ENCODE measurements around the gene RIOX2. TPM values are rescaled to one million over a fixed set of nuclear protein-coding genes. Genes with fewer than 3 reads are reported as not detected.

Gene RIOX2
- polyA plus RNA-seq, 1 donor (not counting 4 experiments of a cell fraction or from before 2014, with no cell fraction given): 45.2 TPM

DNA sequence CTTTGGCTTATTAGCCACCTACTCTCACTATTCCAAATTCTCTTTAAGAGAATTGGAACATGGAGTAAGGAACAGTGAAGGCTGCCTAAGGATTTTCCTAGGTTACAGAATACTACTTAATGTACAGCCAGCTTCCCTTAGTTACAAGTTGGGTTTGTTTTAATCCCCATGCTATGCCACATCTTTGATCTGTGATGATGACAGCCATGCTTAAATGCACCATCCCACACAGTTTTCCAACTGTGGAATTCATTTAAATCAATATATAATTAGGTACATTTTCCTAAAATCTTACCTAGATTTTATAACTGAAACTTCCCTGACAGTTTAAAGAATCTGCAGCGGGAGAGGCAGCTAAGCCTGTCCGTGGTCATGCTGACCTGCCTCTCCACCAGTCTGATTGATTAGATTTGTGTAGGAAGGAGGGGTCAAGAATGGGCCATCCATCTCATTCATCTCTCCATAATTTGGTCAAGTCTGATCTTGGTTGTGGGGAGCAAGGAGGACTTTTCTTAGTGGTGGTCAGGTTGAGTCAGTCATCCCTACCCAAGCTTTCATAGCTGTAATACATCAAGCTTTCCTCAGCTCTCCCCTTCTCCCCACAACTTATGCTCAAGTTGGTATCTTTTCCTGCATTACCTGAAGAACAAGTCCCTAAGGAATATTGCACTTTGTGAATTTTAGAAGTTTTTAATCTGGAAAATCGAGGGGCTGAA is 37.1 kb downstream of the RIOX2 start:
- Histone ChIP-seq H3K36me3 (ENCODE audit: control insufficient read depth in 2 of 2, extremely low read depth in 1 of 2, insufficient read depth in 2 of 2, low read length in 2 of 2) (peaks cover 5 to 9% of the 10 kb centered on the region in 2 experiments), H3K4me1 (ENCODE audit: control insufficient read depth, extremely low read depth, insufficient read depth, low read length) (no peaks in the 10 kb centered on the region), H3K79me2 (ENCODE audit: control insufficient read depth, insufficient read depth, low read length) (no peaks in the 10 kb centered on the region), H3K4me3 (ENCODE audit: control insufficient read depth in 2 of 3, extremely low read depth in 1 of 3, insufficient read depth in 2 of 3, low read depth in 1 of 3, low read length in 3 of 3) (no peak overlapping the region), H3K27ac (ENCODE audit: control insufficient read depth, insufficient read depth, low read length) (no peak overlapping the region), H3K9me3 (ENCODE audit: control insufficient read depth, low read depth, low read length) (no peaks in the 10 kb centered on the region), H3K9ac (ENCODE audit: control insufficient read depth, extremely low read depth, insufficient read depth, low read length) (no peak overlapping the region), H3K9me1 (ENCODE audit: control insufficient read depth, extremely low read depth, insufficient read depth, low read length) (no peaks in the 10 kb centered on the region), H3K27me3 (ENCODE audit: control insufficient read depth, extremely low read depth, insufficient read depth, low read length) (no peaks in the 10 kb centered on the region), H2AFZ (ENCODE audit: control insufficient read depth, low read length) (no peak overlapping the region), H4K20me1 (ENCODE audit: control insufficient read depth, extremely low read depth, insufficient read depth, low read length) (no peaks in the 10 kb centered on the region), H3K4me2 (ENCODE audit: control insufficient read depth, extremely low read depth, insufficient read depth, low read depth, low read length) (no peak overlapping the region)
- TF ChIP-seq EZH2 (IDR thresholded peaks at IDR 0.05; ENCODE audit: low read length): no peak
- TF ChIP-seq, protein P1, sequence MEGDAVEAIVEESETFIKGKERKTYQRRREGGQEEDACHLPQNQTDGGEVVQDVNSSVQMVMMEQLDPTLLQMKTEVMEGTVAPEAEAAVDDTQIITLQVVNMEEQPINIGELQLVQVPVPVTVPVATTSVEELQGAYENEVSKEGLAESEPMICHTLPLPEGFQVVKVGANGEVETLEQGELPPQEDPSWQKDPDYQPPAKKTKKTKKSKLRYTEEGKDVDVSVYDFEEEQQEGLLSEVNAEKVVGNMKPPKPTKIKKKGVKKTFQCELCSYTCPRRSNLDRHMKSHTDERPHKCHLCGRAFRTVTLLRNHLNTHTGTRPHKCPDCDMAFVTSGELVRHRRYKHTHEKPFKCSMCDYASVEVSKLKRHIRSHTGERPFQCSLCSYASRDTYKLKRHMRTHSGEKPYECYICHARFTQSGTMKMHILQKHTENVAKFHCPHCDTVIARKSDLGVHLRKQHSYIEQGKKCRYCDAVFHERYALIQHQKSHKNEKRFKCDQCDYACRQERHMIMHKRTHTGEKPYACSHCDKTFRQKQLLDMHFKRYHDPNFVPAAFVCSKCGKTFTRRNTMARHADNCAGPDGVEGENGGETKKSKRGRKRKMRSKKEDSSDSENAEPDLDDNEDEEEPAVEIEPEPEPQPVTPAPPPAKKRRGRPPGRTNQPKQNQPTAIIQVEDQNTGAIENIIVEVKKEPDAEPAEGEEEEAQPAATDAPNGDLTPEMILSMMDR (optimal IDR thresholded peaks at IDR 0.05 in 1 of 3, IDR thresholded peaks at IDR 0.05 in 1 of 3, conservative IDR thresholded peaks at IDR 0.05 in 1 of 3; ENCODE audit: extremely low read depth in 1 of 3, insufficient read depth in 2 of 3, low read length in 3 of 3): no peak
- FAIRE-seq: no peak
- dilution Hi-C loops (cut with MboI; ENCODE audit: extremely low pct_ligation_motif_present, low sequenced_read_pairs): no loop called here
- no peak for DNase-seq (ENCODE audit: low read depth, low spot score)

DNA sequence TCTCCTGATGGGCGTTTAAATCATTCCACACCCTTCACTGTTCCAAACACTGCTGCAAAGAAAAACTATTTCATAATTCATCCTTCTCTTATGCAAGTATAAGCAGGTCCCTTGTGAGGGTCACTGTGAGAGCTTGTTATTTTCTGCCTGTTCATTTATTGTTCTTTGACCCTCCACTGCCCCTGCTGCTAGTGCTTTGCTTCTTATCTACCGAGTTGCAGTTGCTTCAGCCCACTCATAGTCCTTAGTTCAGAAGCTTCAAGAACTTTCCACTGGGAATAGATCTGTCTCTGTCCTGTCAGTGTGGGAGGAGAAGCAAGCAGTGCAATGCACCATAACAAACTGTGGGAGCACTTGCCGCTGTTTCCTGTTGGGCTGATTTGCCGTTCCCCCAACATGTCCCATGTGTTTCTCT is 39.8 kb downstream of the RIOX2 start:
- no peak overlapping the region for H3K9ac ChIP-seq (ENCODE audit: control insufficient read depth, extremely low read depth, insufficient read depth, low read length)
- H2AFZ ChIP-seq (ENCODE audit: control insufficient read depth, low read length): no peak overlapping the region
- dilution Hi-C loops (cut with MboI; ENCODE audit: extremely low pct_ligation_motif_present, low sequenced_read_pairs): no loop called here
- no peak overlapping the region for H3K4me3 ChIP-seq (ENCODE audit: control insufficient read depth in 2 of 3, extremely low read depth in 1 of 3, insufficient read depth in 2 of 3, low read depth in 1 of 3, low read length in 3 of 3)
- DNase-seq (ENCODE audit: low read depth, low spot score) (no peak), FAIRE-seq (no peak)
- H3K36me3 ChIP-seq (ENCODE audit: control insufficient read depth in 2 of 2, extremely low read depth in 1 of 2, insufficient read depth in 2 of 2, low read length in 2 of 2): peaks cover 5 to 7% of the 10 kb centered on the region in 2 experiments
- no peaks in the 10 kb centered on the region for H3K4me1 ChIP-seq (ENCODE audit: control insufficient read depth, extremely low read depth, insufficient read depth, low read length)
- no peaks in the 10 kb centered on the region for H3K9me1 ChIP-seq (ENCODE audit: control insufficient read depth, extremely low read depth, insufficient read depth, low read length)
- TF ChIP-seq, protein P1 (optimal IDR thresholded peaks at IDR 0.05 in 1 of 3, IDR thresholded peaks at IDR 0.05 in 1 of 3, conservative IDR thresholded peaks at IDR 0.05 in 1 of 3; ENCODE audit: extremely low read depth in 1 of 3, insufficient read depth in 2 of 3, low read length in 3 of 3): no peak
- TF ChIP-seq EZH2 (IDR thresholded peaks at IDR 0.05; ENCODE audit: low read length): no peak
- H4K20me1 ChIP-seq (ENCODE audit: control insufficient read depth, extremely low read depth, insufficient read depth, low read length): no peaks in the 10 kb centered on the region
- no peaks in the 10 kb centered on the region for H3K9me3 ChIP-seq (ENCODE audit: control insufficient read depth, low read depth, low read length)
- no peak overlapping the region for H3K4me2 ChIP-seq (ENCODE audit: control insufficient read depth, extremely low read depth, insufficient read depth, low read depth, low read length)
- no peaks in the 10 kb centered on the region for H3K79me2 ChIP-seq (ENCODE audit: control insufficient read depth, insufficient read depth, low read length)
- no peaks in the 10 kb centered on the region for H3K27me3 ChIP-seq (ENCODE audit: control insufficient read depth, extremely low read depth, insufficient read depth, low read length)
- no peak overlapping the region for H3K27ac ChIP-seq (ENCODE audit: control insufficient read depth, insufficient read depth, low read length)
